Smooth muscle cell (in vitro differentiated cells): ENCODE data around the gene FIBP. TPM values are rescaled to one million over a fixed set of nuclear protein-coding genes. Genes with fewer than 3 reads are reported as not detected.

Experiments used
- DNase-seq: peaks from one replicate; lab custom pipeline; 2025; ENCODE audit not compliant: unreplicated experiment; lab: John Stamatoyannopoulos, UW
- H2AFZ ChIP-seq: fragments of 200-600 bp; sonication (generic); 2 replicates; pipeline ENCODE4 v1.6.0; 2016; ENCODE audit warnings: antibody characterized with exemption, low read depth, mild to moderate bottlenecking
- H3F3A ChIP-seq: fragments of 200-600 bp; sonication (generic); 2 replicates; pipeline ENCODE4 v1.6.0; 2017; ENCODE audit warnings: antibody characterized with exemption, low read depth
- H3K27ac ChIP-seq: fragments of 200-600 bp; sonication (generic); 2 replicates; pipeline ENCODE4 v1.5.1; 2016; ENCODE audit warnings: low read depth, mild to moderate bottlenecking
- H3K27me3 ChIP-seq: fragments of 200-600 bp; sonication (generic); 2 replicates; pipeline ENCODE4 v1.6.1; 2016; ENCODE audit warnings: low read depth, mild to moderate bottlenecking
- H3K36me3 ChIP-seq: fragments of 200-600 bp; sonication (generic); 2 replicates; pipeline ENCODE4 v1.5.1; 2016; ENCODE audit warnings: low read depth
- H3K4me1 ChIP-seq: fragments of 200-600 bp; sonication (generic); 2 replicates; pipeline ENCODE4 v1.5.1; 2016; ENCODE audit warnings: low read depth
- H3K4me2 ChIP-seq: fragments of 200-600 bp; sonication (generic); 2 replicates; pipeline ENCODE4 v1.6.0; 2016; ENCODE audit warnings: mild to moderate bottlenecking
- H3K4me3 ChIP-seq: fragments of 200-600 bp; sonication (generic); 2 replicates; pipeline ENCODE4 v1.5.1; 2016; ENCODE audit warnings: mild to moderate bottlenecking
- H3K79me2 ChIP-seq: fragments of 200-600 bp; sonication (generic); 2 replicates; pipeline ENCODE4 v1.6.0; 2016; ENCODE audit warnings: low read depth, mild to moderate bottlenecking
- H3K9ac ChIP-seq: fragments of 200-600 bp; sonication (generic); 2 replicates; pipeline ENCODE4 v1.6.0; 2016; ENCODE audit warnings: low read depth
- H3K9me3 ChIP-seq: fragments of 200-600 bp; sonication (generic); replicated peaks from 2 replicates; pipeline ENCODE4 v1.5.1; 2016; ENCODE audit warnings: low read depth
- H4K20me1 ChIP-seq: fragments of 200-600 bp; sonication (generic); 2 replicates; pipeline ENCODE4 v1.6.0; 2016; ENCODE audit warnings: low read depth
- CTCF ChIP-seq: fragments of 200-600 bp; sonication (generic); IDR thresholded peaks from 2 replicates; pipeline ENCODE4 v1.5.1; 2017; ENCODE audit warnings: borderline replicate concordance, mild to moderate bottlenecking, antibody characterized with exemption; ENCODE audit not compliant: insufficient read depth, poor library complexity, severe bottlenecking
- WGBS: methylation state at CpG from one replicate; pipeline ENCODE4 v1.1.7; 2016; ENCODE audit warnings: low lambda C conversion rate; 5-methylcytosine and 5-hydroxymethylcytosine counted together
- polyA plus RNA-seq: library from polyadenylated mRNA; unstranded; fragments of >200 nt; fragmentation: Nextera tagmentation; extraction: Ambion mirVana; gene quantifications from 2 replicates; pipeline ENCODE4 v1.2.1, GENCODE V29; 2016
- total RNA-seq: library from RNA; depleted of rRNA; stranded (reverse); fragments of >200 nt; gene quantifications from 2 replicates; pipeline ENCODE4 v1.2.3, GENCODE V29; 2014

FIBP gene
- total and polyA plus RNA-seq, 2 experiments from 2014 or later, result 109 to 114 TPM

- H3K9ac ChIP-seq, result peak overlapping the region; percentile 23
- peaks cover 33% of the 10 kb centered on the region for H3F3A ChIP-seq
- H4K20me1 ChIP-seq, result peaks cover 43% of the 10 kb centered on the region
- H3K36me3 ChIP-seq, result peaks cover under 1% of the 10 kb centered on the region
- peak overlapping the region; percentile 96 for H3K4me3 ChIP-seq
- no peak for TF ChIP-seq CTCF
- H3K27me3 ChIP-seq, result no peaks in the 10 kb centered on the region
- H3K4me1 ChIP-seq, result peaks cover 16% of the 10 kb centered on the region
- no peak for DNase-seq
- WGBS, result 4% methylated on average over 16 of the region's 16 CpGs
- H3K79me2 ChIP-seq, result peaks cover 57% of the 10 kb centered on the region
- peak overlapping the region; percentile 88 for H3K4me2 ChIP-seq
- H2AFZ ChIP-seq, result no peak overlapping the region
- H3K27ac ChIP-seq, result peak overlapping the region; percentile 83
- H3K9me3 ChIP-seq, result no peaks in the 10 kb centered on the region
Observed at GRCh38 chr11:65859812-65860277, 28.4 kb downstream of the FIBP start.

- H3K4me2 ChIP-seq, result peak overlapping the region; percentile 88
- peaks cover 6% of the 10 kb centered on the region for H3K36me3 ChIP-seq
- H3K9ac ChIP-seq, result no peak overlapping the region
- H3K9me3 ChIP-seq, result no peaks in the 10 kb centered on the region
- WGBS, result under 1% methylated on average over 31 of the region's 46 CpGs
- H3K27me3 ChIP-seq, result no peaks in the 10 kb centered on the region
- H2AFZ ChIP-seq, result peak overlapping the region; percentile 64
- peaks cover 62% of the 10 kb centered on the region for H3K79me2 ChIP-seq
- DNase-seq, result peak; percentile 83
- H4K20me1 ChIP-seq, result peaks cover 47% of the 10 kb centered on the region
- H3K4me1 ChIP-seq, result peaks cover 16% of the 10 kb centered on the region
- H3K4me3 ChIP-seq, result peak overlapping the region; percentile 96
- H3K27ac ChIP-seq, result peak overlapping the region; percentile 83
- TF ChIP-seq CTCF, result no peak
- peaks cover 33% of the 10 kb centered on the region for H3F3A ChIP-seq
Observed at GRCh38 chr11:65859095-65859811, 29.0 kb downstream of the FIBP start.

GRCh38 chr11:65858681-65859087 lies 29.6 kb downstream of the FIBP start:
- H3K27me3 ChIP-seq, result no peaks in the 10 kb centered on the region
- H3K9ac ChIP-seq, result peak overlapping the region; percentile 55
- peaks cover 10% of the 10 kb centered on the region for H3K36me3 ChIP-seq
- TF ChIP-seq CTCF, result no peak
- peak overlapping the region; percentile 88 for H3K4me2 ChIP-seq
- H2AFZ ChIP-seq, result no peak overlapping the region
- peaks cover 38% of the 10 kb centered on the region for H3F3A ChIP-seq
- H4K20me1 ChIP-seq, result peaks cover 47% of the 10 kb centered on the region
- peak overlapping the region; percentile 96 for H3K4me3 ChIP-seq
- H3K27ac ChIP-seq, result peak overlapping the region; percentile 83
- under 1% methylated on average over 10 of the region's 10 CpGs for WGBS
- no peaks in the 10 kb centered on the region for H3K9me3 ChIP-seq
- no peak for DNase-seq
- H3K4me1 ChIP-seq, result peaks cover 16% of the 10 kb centered on the region
- peaks cover 65% of the 10 kb centered on the region for H3K79me2 ChIP-seq
